NCI-H2227 (cell line): Measurements from ENCODE around the gene SLC1A3.

Source experiments
- DNase-seq: peaks from one replicate; lab custom pipeline; 2025; ENCODE audit not compliant: unreplicated experiment; lab: John Stamatoyannopoulos, UW

The SLC1A3 gene

DNA sequence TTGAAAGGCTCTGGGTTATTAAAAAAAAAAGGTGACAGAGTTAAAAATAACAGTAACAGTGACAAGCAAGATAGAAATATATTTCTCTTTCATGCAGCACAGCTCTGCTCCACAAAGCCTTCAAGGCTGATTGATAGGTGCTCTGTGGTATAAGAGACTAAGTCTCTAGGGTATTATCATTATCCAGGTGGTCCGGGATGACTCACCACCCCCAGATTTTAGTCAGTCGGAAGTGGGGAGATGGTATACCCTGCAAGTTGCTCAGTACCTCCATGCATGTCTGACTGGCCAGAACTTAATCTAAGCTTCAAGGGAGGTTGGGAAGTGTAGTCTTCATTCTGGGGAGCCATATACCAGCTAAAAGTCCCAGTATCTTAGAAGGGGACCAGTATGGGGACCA lies 76.1 kb downstream of the SLC1A3 start:
- no peak for DNase-seq

GRCh38 chr5:36683821-36684434 lies 77.5 kb downstream of the SLC1A3 start:
- DNase-seq, result no peak

- DNase-seq, result no peak
Observed at GRCh38 chr5:36685631-36686288, 79.4 kb downstream of the SLC1A3 start.

DNA sequence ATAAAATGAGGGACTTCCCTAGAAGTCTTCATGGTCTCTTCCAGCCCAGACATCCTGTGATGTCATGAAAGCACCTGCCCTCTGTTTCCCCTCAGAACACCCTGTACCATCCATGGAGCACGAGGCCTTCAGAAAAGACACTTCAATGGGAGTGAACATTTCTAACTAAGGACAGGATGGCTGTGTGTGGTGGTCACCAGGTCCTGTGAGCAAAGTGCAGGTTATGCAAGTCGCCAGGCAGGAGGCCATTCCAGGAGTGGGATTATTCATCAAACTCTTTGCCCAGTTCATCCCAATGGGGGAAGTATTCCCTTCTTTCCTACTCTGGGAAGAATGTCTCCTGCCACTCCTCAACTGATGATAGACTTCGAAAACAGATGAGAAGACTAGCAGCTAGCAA lies 80.5 kb downstream of the SLC1A3 start:
- DNase-seq, result no peak

DNA sequence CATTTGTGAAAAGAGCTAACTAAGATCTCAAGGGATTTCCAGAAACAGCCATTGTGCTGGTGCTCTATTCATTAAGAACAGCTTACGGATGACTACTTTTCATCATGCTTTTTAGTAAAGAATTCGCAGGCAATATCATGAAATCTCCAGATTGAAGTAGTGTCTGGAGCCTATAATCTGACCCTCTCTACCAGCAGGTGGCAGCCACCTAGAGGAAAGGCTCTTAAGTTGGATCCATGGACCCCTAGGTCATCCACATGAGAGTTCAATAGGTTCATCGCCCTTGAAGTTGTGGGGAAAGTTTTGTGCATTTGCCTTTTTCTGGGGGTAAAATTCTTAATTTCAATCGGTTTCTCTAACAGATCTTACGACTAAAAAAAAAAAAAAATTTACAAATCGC lies 82.3 kb downstream of the SLC1A3 start:
- DNase-seq, result no peak

DNA sequence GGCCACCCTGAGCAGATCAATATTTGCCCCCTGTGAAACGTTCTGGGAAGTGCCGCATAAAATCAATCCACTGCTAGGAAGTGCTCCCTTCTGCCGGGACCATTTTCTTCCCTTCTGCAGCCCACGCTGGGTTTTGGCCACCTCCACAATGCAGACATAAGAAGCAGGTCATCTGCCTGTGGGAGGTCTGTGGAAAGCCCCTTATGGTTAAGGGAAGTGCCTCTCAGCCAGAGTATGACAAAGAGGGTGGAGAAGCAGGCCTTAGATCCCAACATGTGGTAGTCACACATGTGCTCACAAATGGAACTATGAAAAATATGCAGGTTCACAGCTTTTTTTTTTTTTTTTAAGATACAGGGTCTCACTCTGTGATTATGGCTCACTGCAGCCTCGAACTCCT lies 82.8 kb downstream of the SLC1A3 start:
- DNase-seq, result no peak

DNA sequence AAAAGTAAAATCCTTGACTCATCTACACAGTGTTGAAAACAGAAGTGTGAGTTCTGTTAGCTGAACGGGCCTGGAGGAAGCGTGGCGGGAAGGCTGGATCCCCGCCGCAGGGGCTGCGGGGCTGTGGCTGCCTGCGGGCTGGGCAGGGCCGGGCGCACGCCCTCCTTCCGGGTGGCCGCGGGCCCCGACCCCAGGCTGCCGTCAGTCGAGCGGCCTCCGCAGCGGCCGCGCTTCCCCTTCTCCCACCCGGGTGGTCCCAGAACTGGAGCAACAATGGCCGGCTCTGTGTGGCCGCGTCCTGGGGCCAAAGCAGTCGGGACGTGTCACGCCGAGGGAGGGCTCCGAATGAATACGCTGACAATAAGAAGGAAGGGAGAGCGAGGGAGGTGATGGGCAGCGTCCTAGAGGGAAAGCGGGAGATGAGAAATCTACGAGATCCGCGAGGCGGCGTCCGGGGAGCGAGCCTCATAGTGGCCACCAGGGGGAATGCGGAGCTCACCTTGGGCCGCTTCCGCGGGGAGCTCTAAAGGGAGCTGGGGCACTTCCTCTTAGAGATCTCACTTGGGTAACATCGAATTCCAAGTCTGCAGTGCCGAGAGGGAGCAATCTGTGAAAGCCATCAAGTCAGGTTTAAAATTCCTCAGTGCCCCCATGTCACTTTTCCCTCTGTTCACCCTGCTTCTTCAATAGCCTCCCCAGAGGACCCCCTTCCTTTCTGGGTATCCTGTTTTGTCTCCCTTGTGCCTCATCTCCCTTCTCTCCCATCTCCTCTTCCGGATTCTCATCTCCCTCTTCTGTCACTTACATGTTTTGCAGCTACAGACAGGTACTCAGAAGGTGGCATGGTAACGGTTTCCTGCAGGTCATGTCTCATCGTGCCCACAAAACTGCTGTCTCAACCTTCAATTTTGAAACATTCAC lies 83.9 kb downstream of the SLC1A3 start:
- peak; percentile 93 for DNase-seq

GRCh38 chr5:36691226-36691625 lies 84.8 kb downstream of the SLC1A3 start:
- no peak for DNase-seq

DNA sequence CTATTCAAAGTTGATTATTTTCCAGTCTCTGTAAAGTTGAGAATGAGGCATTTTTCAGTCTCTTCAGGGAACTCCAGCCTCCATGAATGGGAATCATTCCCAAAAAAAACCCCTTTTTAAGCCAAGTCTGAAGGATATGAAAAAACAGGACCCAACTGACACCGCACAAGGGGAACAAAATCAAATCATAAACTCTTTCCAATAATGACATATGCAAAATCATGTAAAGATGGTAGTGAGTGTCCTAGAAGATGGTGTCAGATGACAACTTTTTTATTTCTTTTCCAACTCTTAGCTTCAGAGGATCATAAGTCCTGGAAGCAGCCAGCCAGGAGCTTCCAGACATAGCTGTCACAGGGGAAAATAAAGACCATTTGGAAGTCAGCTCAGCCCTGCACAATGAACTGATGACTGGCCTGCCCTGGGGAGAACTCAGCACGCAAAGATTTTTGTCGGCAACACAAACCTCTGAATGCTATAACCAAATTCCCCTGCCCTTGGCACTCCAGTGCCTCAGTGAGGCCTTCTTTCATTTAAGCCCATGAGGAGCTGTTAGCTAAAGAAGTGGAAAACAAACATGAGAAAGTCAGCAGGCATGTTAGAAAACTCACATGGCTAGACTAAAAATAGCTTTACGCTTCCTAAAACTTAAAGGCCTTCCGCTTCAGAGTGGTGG lies 85.4 kb downstream of the SLC1A3 start:
- no peak for DNase-seq

DNA sequence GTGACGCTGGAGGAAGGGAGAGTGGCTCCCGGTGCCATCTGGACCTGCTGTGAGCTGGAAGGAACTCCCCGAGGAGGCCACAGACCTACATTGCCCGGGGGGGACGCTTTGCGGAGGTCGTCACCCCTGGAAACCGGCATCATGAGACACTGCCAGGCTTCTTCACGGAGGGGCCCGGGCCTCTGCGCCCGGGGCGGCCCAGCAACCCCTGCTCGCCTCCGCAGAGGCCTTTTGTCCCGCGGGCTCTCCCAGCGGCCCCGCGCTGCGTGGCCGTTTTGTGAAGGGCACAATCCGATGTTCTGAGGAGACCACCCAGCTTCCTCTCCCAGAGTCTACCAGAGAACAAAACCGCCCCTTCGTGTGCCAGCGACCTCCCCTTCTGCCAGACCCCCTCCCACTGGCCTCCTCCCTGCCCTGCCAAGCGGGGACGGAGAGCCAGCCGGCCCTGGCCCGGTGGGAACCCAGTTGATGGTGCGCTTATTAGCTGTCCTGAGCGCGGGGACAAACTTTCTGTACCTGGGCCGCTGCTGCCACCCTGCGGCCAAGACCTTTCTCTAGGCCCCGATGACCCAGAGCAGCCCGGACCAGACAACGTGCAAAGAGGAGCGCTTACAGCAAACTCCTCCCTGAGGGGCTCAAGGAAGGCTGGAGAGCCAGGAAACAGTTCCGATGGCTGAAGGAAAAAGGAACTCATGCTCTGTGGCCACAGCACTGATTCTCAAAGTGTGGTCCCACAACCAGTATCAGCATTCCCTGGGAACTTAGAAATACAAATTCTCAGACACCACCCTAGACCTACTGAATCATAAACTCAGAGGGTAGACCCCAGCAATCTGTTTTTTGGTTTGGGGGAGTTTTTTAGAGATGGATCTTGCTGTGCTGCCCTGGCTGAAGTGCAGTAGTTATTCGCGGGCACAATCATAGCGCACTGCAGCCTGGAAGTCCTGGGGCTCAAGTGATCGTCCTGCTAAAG lies 86.7 kb downstream of the SLC1A3 start:
- DNase-seq, result no peak

DNA sequence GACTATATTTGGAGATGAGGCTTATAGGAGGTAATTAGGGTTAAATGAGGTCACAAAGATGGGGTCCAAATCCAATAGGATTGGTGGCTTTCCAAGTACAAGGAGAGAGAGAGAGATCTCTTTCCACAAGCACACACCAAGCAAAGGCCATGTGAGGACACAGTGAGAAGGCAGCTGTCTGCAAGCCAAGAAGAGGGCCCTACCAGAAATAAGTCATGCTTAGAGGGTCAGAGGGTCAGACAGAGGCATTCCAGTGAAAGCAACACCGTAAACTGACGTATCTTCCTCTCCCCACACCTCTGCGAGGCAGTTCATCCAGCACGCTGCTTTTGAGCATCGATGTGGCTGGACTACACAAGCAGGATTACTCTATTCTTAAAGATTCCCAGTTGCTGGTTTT lies 87.9 kb downstream of the SLC1A3 start:
- no peak for DNase-seq

GRCh38 chr5:36696059-36696673 lies 89.8 kb downstream of the SLC1A3 start:
- peak; percentile 54 for DNase-seq

DNA sequence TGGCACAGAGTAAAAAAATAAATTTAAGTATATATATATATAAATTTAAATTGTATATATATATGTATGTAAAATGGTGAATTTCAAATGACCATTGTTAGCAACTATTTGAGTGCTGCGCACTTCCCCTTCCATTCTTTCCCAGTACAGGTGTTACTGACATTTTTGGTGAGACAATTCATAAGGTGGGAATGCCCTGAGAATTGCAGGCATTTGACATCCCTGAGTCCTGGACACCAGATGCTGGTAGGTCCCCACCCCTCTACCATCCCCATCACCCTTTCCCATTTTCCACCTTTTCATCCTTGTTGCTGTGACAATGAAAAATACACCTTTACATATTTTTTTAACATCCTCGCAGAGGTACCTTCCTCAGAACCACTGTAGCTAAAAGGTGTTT lies 91.6 kb downstream of the SLC1A3 start:
- DNase-seq, result no peak

- no peak for DNase-seq
Observed at GRCh38 chr5:36701085-36701698, 94.8 kb downstream of the SLC1A3 start.

DNA sequence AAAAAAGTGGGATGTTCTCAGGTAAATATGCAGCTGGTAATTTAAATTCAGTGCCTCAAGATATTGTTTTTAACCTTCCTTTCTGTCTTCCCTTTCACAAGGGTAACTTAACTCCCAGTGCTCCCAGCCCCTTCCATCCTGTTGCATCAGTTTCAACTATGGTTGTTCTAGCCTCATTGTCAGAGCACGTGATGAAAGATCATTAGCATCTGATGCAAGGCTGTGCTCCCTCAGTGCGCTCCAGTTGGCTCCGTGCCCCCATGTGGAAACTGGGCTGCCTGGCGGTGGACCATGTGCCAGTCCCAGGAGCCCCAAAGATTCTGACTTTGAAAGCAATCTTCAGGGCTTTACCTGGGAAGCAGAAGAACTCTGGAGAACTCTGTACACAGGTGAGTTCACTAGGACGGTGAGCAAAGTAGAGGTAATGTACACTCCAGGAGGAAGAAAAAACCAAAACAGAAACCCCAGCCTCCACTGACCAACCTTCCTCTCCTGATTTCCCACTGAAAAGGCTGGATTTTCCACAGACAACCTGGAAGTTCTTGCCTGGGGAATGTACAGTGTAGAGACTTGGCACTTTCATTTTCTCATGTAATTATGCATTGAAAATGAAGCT lies 96.9 kb downstream of the SLC1A3 start:
- DNase-seq, result no peak

DNA sequence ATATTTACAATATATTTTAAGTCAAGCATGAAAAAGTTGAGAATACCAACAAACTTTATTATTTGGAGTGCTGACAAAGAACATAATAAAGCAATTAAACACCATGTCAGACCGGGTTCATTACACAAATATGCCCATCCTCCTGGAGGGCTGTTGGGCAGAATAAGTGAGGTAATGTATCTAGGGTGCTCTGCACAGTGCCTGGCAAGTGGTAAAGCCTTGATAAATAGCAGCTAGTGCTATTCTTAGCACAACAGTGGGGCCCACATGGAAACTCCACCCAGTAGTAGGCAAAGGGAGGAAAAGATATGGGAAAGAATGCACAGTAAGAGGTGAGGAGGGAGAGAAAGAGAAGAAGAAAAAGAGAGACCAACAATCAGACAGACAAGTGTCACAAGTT lies 97.7 kb downstream of the SLC1A3 start:
- DNase-seq, result no peak

DNA sequence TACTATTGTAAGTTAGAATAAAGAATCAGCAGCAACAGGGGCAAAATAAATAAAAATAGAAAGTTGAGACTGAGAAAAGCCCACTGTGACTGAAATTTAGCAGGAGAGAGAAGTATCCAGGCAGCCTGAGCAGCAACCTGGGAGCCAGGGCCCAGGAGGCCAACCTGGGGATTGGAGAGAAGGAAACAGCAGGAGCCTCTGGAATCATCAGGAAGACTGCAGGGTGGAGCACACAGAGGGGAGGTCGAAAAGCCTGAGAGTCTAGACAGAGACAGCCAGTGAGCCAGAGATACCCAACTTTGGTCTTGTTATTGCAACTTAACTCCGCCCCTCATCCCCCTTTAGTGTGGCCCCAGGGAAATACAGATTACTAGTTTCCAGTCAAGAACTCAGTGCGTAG lies 98.6 kb downstream of the SLC1A3 start:
- no peak for DNase-seq

DNA sequence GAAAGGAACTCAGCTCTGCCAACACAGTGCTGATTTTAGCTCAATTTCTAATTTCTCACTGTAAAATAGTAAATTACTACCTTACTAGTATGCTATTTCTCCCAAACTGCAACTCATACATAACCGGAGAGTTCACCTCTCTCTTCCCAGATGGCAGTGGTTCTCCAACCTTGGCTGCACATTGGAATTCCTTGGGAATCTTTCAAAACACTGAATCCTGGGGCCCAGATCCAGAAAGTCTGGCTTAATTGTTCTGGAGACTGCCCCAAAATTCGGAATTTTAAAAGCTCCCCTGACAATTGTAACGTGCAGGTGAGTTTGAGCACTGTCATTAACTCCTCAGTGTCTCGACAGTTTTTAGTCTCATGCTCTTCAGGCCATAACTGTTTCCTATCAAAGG lies 100.3 kb downstream of the SLC1A3 start:
- DNase-seq, result no peak

GRCh38 chr5:36708996-36709395 lies 102.6 kb downstream of the SLC1A3 start:
- no peak for DNase-seq
